CD4-positive, alpha-beta T cell treated with Interleukin-1 beta for 1 hour (primary cell): Measurements from ENCODE around the gene DENND1A.
A peak's percentile ranks its signal among the peaks of the same experiment; 100 is the strongest.

Source experiments
- DNase-seq, 2 donors: peaks; one replicate each; pipeline ENCODE4 v3.0.0-alpha.2; 2020 to 2022

The DENND1A gene

DNA sequence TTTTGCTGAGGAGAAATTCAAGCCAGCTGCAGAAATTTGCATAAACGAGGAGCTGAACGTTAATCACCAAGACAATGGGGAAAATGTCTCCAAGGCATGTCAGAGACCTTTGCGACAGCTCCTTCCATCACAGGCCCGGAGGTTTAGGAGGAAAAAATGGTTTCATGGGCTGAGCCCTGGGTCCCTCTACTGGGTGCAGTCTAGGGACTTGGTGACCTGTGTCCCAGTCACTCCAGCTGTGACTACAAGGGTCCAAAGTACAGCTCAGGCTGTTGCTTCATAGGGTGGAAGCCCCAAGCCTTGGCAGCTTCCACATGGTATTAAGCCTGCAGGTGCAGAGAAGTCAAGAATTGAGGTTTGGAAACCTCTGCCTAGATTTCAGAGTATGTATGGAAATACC lies 207.5 kb downstream of the DENND1A start:
- no peak for DNase-seq

DNA sequence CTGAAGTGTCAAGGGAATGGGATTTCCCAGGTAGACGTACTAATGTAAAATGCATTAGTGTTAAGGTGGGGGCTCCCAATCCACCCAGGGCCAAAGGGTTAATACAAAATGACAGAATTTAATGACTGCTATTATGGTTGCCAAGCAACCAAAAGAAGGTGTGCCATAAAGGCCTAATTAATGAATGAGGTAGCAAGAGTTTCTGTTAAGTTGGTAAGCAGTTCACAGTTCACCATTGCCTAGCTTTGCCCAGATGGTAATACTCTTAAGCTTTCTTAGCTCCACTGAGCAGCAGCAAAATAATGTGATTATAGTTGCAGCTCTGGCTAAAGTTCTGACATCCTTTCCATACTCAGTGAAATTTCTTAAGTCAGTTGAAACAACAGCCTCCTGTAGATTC lies 211.7 kb downstream of the DENND1A start:
- no peak for DNase-seq

DNA sequence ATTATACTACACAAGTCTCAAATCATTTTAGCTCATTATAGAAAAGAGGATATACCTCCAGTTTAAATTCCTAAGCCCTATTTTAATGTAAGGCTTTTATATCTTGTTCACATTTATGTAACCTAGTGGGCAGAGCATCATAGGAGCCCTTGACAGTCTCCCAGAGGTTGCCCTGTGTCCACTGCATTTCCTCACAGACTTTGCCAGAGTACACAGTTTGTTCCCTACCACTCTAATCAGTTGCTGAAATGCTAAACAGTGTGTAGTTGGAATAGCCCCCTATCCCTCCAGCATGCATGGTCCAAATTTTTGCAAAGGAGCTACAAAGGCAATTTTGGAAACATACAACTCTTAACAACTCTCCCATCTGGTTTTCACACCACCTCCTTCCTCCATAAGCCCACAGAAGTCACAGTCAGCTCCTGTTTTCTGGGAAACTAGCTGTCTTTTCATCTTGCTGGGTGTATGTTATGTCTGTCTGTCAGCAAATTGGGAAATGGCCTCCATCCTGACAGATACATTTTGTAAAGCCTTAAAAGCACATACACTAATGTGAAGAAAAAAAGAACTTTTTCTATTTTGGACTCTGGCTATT lies 212.2 kb downstream of the DENND1A start:
- no peak for DNase-seq

DNA sequence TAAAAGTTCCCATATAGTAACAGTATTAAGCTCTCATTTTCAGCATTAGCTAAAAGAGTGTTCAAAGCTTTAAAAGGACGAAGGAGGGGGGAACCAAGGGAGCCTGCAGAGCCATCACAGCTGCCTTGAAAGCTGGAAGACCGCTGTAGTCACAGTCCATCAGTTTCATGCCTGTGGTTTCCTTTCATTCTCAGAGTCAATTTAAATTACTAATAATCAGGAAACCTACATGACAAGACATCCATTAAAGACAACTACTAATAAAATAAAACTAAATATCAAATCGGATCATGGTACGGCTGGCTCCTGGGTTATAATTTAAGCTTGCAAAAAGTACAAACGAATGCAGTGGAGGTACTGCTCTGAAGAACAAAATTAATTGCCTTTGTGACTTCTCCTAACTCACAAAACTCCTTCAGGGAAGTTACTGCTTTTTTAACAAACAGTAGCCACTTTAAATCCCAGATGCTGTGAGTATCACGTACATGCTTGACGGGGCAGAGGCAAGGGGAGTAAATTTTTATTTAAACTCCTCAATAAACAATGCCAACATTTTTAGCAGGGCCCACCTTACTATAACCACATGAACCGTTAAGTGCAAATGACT lies 213.5 kb downstream of the DENND1A start:
- no peak for DNase-seq

DNA sequence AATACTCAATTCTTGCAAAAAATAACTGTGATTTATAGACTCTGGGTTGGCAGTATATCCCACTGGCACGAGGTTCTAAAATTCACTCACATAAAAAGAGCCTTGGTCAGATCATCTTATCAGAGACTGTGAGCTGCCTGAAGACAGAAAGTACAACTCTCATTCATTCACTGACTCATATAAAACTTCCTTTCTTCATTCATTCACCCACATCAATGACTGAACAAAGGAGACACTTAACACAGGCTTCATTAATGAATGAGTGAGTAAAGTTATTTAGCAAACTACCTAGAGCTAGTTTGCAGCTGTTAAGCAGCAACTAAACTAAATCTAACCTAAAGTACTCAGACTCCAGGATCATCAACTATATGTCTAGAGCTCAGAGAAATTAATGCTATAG lies 214.7 kb downstream of the DENND1A start:
- DNase-seq, result no peak

DNA sequence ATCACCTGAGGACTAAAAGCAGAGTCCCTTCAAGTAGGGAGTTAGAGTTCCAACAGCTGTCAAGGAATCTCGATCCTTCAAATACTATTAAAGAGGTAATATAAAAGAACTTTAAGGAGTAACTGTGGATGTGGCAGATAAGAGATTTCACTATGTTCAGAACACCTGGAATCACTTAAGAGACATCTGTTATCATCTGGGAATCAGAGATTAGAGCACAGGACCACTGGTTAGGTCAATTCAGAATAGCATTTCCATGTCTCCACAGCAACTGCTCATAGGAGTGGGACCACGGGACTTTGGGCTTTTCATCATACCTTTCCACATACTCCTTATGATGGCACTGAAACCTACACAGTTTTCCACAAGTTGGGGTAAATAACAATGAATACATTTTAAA lies 216.6 kb downstream of the DENND1A start:
- no peak for DNase-seq

DNA sequence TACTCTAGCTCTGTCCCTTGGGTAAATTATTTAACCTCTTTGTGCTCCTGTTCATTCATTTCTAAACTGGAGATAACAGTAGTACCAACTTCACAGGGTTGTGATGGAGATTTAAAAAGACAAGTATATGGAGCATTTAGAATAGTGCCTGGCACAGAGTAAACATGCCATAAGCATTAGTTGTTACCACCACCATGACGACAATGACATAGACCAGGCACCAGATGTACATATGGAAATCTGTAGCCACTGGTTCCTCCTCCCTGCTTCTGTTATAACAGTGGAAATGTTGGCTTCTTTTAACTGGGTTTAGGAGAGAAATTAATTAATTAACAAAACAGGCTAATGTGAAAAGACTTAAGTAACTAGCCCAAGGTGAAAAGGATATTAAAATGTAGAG lies 217.5 kb downstream of the DENND1A start:
- DNase-seq, result no peak

DNA sequence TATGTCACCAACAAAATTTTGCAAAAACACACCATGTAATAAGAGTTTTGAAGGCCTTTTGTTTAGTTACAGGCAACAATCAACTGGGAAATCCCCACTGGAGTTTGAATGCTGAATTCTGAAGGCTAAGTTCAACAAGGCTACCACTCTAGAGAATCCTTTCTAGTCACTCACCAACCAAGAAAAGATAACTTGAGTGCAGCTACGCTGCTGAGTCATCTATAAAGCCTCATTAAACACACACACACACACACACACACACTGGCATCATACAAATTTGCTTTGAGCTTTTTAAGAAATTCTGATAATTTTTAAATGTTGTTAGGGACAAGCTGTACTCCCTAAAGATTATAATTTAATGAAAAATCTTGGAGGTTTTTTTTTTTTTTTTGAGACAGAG lies 219.6 kb downstream of the DENND1A start:
- no peak for DNase-seq

DNA sequence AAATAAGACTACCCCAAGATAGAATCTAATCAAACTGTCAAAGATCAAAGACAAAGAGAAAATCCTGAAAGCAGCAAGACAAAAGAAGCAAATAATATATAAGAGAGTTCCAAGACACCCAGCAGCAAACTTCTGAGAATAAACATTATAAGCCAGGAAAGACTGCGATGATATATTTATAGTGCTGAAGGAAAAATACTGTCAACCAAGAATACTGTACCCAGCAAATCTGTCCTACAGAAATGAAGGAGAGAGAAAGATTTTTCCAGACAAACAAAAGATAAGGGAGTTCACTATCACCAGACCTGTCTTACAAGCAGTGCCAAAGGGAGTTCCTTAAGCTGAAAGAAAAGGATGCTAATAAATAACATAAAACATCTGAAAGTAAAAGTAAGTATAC lies 227.4 kb downstream of the DENND1A start:
- no peak for DNase-seq

DNA sequence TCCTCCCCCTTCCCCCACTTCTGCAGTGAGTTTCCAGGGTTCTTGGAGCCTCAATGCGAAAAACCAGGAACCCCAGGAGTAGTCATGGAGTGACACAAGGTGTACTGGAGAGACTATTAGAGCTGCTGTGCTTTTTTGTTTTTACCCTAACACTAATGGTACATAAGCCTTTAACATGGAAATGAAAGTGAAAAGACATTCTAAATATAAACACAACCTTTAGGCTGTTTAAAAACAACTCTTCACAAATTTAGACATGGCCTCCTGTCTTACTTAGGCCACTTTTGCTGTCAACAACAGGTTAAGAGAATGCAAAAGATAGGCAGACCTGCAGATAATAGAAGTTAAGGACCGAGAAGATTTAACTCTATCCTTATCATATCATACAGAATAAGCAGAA lies 232.2 kb downstream of the DENND1A start:
- DNase-seq, result no peak

DNA sequence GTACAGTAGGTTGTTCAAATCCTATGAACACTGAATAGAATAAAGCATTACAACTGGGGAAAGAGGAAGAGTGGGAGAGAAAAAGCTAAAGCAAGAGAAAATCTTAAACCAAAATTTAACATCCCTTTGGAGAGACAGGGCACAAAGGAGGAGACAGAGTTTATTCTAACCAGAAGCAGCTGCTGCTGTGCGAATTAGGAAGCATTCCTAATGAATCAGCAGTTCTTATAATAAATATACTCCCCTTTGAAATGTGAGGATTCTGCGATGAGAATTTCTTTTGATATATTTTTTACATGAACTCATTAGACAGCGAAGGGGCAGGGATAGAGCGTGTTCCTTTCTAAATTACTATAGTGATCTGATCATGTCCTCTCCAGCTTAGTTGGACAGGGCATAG lies 233.4 kb downstream of the DENND1A start:
- DNase-seq, result no peak

DNA sequence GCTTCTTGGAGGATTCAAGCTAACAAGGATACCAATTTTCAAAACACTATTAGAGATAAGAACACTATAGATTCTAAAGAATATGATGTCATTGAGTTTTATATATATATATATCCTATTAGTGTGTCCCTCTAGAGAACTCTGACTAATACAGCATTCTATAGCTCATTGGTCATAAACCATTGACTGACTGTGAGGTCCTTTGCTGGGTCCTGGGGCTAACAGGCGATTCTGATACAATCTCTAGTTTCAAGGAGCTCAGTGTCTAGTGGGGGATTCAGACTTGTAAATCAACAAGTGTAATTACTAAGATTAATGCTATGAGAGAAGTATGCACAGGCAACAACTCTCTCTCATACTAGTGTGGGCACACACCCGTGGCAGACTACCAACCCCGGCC lies 234.5 kb downstream of the DENND1A start:
- no peak for DNase-seq

DNA sequence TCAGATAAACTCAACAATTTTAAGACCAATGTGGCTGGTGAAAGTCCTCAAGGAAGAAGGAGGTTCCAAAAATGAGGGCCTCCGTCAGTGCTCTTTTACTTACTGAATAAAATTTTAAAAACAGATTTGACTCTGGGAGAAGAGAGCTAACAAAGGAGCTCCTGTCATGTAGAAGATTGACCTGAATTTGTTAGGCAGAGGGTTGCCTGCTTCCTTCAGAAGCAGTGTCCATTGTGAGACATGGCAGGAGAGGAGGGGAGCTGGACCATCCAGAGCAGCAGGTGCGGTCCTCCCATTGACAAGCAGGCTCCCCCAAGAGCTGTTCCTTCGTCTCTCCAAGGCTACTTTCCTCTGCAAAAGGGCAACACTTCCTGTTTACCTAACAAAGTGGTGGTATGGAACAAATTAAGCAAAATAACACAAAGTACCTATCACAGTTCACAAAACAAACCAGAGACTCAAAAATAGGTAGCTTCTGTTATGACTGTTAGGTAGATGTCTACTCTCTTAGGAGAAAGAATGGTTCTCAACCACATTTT lies 238.1 kb downstream of the DENND1A start:
- no peak for DNase-seq

DNA sequence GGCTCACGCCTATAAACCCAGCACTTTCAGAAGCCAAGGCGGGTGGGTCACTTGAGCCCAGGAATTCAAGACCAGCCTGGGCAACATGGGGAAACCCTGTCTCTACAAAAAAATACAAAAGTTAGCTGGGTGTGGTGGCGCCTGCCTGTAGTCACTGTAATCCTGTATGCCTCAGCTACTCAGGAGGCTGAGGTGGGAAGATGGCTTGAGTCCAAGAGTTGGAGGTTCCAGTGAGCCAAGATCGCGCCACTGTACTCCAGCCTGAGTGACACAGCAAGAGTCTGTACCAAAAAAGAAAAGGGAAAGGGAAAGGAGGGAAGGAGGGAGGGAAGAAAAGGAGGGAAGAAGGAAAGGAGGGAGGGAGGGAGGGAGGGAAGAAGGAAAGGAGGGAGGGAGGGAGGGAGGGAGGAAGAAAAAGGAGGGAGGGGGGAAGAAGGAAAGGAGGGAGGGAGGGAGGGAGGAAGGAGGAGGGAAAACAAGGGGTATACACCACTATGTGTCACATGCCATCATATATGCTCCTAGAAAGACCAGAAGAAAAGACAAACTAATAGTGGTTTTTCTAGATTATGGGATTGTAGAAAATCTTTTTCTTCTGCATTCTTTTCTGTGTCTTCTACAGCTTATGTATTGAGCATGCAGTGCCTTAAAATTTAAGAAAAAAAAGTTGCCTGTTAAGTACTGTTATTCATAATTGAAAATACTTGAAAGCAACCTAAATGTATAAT lies 240.1 kb downstream of the DENND1A start:
- DNase-seq, result no peak

DNA sequence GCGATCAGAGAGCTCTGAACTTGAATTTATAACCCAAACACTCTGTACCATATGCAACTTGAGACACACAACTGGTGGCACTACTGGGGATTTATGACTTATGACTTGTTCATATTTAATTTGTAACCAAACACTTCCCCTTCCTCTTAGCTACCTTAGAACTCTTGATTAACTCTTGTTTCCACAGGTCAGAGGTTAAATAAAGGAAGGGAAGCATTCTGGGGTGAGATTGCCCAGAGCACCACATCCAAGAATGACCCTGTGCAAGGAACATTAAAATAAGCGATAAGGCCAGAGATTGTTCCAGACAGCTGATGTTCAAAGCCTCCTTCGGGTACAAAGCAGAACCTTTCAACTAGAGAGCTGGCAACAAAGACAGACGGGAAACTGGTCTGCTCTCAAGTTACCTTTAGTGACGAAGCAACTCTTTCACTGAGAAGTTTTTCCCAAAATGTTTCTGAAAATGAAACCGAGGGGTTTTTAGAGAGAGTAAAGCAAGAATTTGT lies 242.6 kb downstream of the DENND1A start:
- DNase-seq, result no peak

DNA sequence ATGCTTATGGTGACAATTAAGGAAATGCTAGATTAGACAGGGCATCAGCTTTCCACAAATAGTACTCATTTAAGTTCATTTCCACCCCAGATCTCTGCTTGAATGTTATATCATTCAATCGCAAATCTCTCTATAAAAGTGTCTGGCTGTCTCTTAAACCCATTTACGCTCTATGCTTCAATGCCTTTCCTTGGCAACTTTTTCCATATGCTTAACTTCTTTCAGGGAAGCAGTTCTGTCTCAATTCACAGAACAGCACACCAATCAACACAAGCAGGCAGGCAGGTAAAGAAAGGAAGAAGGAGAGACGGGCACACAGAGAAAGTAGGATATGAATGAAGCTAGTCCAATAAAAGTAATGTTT lies 243.1 kb downstream of the DENND1A start:
- no peak for DNase-seq

DNA sequence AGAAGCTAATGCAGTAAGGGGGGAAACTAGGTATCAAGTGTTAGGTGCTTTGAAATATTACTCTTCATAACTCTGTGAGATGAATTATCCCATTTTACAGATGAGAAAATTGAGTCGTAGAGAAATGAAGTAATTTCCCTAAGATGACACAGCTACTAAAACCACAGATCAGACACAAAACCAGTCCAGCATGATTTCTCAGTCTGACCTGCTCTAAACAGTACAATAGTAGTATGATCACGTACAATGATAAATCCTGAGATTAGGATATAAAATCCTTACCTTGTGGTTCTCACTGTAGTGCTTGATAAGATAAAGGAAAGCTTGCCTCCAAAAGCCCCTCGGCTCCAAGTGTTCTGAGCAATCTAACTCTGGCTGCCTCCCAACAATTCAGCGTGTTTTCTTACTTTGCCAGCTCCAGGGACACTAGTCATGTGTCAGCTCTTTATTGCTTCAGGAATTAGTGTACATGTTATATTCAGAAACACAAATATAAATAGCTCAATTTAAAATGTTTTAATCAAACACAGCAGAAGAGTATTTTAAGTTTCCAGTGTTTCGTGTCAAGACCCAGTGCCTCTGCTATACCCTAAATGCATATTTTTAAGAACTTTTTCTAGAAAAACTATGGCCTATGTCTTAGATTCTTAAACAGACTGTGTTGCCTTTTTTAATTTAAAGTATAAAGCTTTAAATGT lies 243.6 kb downstream of the DENND1A start:
- no peak for DNase-seq

DNA sequence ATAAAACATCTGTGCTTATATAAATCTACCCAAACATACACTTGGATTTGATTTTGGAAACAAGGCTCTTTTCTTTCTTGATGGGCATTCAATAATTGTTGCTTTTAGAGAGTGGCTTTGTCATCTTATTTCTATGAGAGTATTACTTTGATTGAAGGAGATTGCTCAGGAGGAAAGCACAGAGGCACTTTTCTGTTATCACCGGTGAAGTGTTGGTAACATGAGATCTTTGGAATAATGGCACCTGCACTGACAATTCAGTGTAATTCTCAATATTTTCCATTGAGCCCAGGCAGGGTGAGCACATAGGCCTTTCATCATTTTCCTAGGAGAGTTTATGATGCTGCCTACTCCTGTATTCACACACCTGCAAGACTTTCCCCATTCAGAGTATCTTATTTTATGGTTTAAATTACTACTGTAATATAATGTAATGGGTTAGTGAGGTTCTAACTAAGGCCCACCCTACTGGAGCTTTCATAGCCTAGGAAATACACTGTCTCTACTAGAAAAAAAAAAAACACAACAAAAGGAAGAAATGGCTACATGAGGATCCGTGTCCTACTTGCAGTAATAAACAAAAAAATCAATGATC lies 244.3 kb downstream of the DENND1A start:
- DNase-seq, result no peak

DNA sequence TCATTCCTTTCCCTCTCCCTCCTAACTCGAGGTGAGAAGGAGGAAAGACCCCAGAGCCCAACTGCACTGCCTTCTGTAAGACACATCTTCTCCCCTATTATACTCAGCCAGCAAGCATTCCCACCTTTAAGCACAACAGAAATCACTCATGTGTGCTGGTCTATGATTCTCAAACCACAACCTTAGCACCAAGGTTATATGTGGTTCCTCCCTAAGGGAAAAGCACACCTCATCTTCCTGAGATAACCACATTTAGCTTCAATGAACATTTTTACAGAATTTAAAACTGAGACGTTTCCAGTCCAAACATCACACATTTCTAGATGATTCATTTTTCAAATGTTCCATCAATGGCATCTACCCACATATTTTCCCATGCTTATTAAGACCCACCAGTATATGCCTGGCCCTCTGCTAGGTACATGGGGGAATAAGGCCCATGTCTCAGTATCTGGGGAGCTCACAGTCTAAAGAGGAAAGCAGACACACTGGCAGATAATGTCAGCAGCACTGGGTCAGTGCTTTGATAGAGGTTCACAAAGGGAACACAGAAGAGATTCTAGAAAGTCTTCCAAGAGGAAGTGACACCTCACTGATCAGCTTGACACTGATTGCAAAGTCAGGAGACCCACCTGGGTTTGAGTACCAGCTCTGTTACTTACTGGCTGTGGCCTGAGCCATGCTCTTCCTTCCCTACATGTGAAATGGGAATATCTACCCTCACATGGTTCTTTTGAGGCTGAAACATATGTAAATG lies 245.4 kb downstream of the DENND1A start:
- no peak for DNase-seq

DNA sequence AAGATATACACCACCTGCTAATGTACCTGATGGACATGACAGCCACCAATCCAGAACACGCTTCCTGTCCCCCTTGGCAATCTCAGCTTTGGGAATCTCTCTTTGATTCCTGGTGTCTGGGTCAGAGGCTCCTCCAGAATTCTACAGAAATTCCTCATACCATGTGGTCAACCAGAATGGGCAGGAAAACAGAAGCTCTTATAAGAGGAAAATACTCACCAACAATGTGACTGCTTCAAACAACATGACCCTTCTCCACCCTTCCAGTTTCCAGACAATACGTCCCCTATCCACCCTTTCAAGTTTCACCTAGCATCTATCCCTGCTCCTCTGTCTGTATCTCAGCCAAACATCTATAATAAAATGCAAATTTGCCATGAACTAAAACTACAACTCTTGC lies 247.2 kb downstream of the DENND1A start:
- no peak for DNase-seq

DNA sequence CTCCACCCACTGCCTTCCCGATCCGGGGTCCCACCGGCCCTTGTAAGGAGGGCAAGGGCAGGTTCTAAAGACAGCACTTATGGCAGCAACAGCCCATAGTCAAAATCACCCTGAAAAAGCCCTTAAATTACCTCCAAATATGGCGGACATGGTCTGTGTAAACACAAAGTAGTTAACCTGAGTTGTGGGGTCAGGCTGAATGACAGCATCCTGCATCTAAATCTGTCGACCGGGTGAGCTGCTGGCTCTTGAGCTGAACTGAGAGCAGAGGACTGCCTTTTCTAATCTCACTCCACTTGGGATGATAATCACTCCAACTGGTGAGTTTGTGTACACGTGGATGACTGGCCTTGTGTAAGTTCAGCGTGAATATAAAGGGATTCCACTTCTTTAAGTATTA lies 249.6 kb downstream of the DENND1A start:
- DNase-seq, result no peak

DNA sequence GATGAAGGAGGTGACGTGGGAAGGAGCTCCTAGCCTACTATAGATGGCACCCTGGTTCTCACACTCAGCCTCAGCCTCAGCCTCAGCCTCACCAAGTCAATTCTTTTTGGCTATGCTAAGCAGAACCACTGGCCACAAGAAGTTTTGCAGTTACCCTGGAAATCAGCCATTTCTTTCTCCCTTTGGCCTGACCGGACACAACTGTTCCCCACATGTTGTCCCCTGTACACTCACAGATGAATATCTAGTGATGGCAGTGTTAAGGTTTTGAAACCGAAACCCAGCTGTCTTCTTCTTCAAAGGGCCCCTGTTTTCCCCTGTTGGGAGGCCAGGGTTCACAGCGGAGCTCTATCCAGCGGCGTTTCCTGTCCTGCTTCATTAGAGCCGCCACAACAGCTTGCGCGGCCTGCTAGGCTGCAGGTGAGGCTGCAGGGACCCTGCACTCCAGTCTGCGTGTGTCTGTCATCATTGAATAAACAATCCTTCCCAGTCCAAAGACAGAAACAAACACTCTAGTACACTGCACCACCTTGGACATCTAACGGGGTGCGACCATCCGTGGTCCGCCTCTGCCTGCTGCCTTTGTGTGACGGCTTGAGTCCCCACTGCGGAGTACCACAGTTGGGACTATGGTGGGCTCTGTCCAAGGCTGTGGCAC lies 250.5 kb downstream of the DENND1A start:
- peak in 1 of 2 donors; percentile 7 for DNase-seq
